HS-5 (cell line): ENCODE data around the gene TMEM171.

ENCODE experiments used
- DNase-seq: peaks from one replicate; pipeline ENCODE4 v3.0.0-alpha.2; 2012; ENCODE audit warnings: low read depth

Gene TMEM171, protein sequence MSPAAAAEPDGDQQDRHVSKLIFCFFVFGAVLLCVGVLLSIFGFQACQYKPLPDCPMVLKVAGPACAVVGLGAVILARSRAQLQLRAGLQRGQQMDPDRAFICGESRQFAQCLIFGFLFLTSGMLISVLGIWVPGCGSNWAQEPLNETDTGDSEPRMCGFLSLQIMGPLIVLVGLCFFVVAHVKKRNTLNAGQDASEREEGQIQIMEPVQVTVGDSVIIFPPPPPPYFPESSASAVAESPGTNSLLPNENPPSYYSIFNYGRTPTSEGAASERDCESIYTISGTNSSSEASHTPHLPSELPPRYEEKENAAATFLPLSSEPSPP

DNA sequence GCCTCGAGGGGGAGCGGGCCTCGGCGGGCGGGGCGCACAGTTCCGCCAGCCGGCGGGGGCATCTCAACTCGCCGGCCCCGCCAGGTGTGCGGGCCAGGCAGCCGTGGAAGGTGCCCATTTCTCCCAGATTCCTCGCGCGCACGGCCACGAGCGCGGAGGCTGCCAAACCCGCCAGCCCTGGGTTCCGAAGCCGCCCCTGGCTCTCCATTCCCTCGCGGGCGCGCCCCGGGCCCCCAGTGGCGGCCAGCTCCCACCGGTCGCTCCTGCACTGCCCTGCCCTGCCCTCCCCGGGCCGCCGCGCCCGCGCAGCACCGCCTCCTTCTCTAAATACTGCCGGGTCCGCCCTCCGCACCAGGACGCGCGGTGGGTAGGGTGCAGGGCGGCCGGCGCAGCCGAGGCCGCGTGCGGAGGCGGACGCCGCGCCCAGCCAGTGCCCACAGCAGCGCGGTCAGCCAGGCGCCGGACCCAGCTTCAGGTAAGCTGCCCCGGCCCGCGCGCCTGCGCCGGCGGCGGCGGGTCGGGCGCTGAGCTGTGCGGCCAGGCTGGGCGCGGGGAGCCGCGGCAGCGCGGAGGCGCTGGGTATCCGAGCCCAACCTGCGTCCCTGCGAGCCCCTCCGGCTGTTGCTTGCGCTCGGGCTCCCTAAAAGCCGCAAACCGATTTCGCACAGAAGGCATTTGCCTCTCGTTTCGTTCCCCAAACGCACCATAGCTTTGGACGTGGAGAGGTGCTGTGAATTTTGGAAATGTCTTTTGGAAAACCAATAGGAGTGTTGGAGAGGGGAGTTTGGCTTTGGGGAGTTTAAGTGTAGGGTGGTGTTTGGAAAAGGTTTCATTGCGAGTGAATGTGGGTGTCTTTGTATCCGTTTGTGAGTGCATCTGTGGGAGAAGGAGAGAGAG, at the start of gene TMEM171:
Gene TMEM171 (plus strand): TSS at position 354 of the 897 bp plus-strand sequence. CDS start 2,799 bp downstream, outside the sequence.
- no peak for DNase-seq

DNA sequence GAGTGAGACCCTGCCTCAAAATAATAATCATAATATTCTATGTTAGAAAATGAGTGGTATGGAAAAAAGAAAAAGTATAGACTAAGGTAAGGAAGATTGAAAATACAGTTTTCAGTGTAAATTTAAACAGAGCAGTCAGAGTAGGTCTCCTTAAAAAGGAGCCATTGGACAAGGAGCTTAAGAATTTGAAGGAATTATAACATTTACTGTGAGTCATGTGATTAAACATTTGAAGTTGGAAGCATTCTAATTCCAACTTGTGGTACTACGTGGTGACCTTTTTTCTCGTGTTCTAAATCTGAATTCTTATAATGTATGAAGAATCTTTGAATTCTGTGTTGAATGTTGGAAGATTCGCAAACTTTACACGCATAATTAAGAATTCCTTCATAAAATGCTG, 39.3 kb upstream of the TMEM171 start:
- no peak for DNase-seq

DNA sequence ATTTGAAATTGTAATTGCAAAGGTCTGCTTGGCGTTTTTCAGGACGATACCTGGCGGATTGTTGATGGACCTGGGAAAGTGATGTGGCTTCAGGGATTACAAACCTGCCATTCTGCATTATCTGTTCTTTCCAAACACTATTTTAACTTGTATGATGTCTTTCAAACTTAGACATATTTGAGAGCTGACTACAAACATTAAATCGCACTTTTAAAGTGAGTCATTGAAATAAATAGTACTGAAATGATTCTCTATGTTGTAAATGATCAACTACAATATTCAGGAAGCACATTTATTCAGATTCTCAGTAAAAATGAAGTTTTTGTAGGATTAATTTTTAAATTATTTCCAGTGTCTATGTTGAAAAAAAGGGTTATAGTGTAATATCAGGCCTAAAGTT, 32.3 kb upstream of the TMEM171 start:
- peak; percentile 22 for DNase-seq

DNA sequence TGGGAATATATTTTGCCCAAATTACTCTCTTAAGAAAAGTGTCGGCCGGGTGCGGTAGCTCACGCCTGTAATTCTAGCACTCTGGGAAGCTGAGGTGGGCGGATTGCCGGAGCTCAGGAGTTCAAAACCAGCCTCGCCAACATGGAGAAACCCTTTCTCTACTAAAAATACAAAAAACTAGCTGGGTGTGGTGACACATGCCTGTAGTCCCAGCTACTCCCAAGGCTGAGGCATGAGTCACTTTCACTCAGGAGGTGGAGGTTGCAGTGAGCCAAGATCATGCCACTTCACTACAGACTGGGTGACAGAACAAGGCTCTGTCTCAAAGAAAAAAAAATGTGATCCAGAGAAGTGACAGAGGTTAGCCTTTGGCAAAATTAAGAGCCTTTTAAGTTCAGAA, 26.4 kb upstream of the TMEM171 start:
- peak; percentile 37 for DNase-seq

DNA sequence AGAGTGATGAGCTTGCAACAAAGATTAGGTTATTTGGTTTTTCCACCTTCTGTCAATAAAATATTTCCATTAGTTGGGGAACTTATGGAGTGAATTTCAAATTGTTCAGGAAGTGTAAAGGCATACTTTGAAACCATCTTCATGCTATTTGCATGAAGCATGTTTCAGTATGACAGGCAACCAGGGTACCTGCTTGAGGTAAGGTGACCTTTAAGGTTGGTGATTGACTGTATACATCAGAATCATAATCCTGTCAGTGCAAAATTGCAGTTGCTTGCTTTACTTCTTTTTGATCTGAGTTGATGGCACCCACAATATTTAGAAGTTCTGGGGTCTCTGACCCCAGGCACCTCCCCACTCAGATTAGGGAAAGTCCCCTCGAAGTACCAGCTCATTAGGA, 26.0 kb upstream of the TMEM171 start:
- DNase-seq: no peak

DNA sequence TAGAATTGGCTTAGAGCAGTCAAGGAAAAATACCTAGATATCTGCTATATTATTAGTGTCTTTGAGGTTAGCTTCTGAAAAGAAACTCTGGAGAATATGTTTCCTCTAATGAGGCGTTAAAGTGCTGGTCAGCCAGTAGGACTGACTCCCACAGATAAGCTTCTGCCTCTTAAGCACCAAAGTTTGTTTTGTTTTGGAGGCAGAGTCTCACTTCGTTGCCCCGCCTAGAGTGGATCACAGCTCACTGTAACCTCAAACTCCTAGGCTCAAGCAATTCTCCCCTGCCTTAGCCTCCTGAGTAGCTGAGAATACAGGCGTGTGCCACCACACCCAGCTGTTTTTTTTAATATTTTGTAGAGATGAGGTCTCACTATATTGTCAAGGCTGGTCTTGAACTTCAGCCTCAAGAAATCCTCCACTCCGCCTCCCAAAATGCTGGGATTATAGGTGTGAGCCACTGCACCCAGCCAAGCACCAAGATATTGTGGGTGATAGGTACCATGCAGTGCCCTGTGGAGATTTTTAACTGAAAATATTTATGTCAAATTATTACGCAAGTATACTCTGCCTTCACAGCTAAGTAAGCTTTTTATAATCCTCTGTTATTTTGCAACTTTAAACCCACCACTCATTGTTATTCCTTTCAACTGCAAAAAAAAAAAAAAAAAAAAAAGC, 24.7 kb upstream of the TMEM171 start:
- no peak for DNase-seq

DNA sequence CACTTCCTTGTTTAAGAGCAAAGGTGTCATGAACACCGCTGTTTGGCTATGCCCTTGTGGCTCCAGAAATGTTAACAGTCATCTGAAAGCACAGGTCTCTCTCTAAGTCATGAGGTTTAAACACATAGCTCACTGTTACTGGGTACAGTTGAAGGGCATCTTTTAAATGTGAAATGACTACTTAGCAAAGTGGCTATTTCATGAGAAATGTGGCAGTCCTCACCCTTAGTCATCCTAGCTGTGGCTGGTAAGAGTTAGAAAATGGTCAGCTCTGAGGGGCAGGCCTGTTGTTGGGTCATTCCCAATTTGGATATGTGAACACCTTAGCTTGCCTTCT, 24.2 kb upstream of the TMEM171 start:
- no peak for DNase-seq

DNA sequence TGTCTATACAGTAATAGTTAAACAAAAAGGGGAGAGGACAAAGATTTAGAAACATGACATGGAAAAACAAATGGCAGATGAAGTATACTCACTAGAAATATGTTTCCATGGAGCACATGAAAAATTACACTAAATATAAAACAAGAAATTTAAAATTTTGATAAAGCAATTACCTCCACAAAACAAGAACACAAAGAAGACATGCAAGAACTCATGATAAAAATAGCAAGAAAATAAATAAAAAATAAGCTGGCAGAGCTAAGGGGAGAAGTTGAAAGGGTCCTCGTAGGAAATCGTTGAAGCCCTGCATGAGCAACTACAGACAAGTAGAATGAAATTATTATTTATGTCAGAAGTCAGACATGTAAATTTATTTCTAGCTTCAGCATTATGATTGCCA, 22.6 kb upstream of the TMEM171 start:
- DNase-seq: no peak

DNA sequence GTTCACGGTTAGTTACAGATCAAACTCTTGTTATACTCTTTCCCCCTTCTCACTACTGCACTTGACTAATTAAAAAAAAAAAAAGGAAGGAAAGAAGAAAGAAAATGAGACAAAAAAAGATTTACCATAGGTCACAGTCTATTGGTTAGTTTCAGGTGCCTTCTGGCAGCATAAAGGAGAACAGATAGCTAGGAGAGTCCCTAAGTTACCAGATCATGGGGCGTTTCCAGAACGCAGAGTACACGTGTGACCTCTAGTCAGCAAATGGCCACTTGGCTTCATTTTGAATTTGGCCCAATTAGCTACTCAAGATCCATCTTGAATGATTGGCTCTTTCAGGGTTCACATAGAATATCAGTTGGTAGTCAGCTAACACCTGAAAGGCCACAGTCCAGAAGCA, 20.3 kb upstream of the TMEM171 start:
- DNase-seq: no peak

DNA sequence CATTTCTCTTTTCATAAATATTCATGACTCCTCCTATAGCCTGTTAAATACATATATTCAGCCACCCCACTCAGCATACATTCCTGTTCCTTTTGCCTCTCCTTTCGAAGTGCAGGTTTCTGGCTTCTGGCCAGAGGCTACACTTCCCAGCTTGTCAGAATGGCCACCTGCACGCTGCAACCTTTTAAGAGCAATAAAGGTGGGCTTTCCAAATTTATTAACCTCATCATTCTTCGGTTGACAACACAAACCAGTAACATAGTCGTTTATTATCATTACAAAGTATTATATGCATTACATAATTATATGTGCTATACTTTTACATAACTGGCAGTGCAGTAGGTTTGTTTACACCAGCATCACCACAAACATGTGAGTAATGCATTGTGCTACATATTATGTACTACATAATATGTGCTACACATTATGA, 16.5 kb upstream of the TMEM171 start:
- DNase-seq: no peak

DNA sequence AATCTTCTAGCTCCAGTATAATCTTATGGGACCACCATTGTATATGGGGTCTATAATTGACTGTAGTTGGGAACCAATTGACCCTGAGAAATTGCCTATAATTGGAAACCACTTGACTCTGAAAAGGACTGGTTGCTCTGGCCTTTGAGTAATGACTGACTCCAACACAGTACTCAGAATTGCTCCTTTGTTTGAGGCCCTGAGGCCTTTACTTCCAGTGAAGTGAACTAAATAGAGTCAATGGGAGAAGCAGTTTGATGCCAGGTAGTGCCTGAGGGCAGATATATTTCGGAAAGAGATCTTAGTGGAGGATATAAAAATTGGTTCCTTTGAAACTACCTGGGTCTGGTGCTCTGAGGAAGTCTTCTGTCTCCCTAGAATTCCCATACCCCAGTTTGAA, 16.0 kb upstream of the TMEM171 start:
- no peak for DNase-seq

DNA sequence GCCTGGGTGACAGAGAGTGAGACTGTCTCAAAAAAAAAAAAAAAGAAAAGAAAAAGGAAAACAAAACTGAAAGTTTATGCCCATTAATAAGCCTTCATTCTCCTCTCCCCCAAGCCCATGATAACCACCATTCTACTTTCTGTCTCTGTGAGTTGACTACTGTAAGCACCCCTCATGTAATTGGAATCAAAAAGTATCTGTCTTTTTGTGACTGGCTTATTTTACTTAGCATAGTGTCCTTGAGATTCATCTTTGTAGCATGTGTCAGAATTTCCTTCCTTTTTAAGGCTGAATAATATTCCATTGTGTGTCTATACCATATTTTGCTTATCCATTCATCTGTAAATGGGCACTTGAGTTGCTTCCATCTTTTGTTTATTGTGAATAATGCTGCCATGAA, 14.0 kb upstream of the TMEM171 start:
- no peak for DNase-seq

DNA sequence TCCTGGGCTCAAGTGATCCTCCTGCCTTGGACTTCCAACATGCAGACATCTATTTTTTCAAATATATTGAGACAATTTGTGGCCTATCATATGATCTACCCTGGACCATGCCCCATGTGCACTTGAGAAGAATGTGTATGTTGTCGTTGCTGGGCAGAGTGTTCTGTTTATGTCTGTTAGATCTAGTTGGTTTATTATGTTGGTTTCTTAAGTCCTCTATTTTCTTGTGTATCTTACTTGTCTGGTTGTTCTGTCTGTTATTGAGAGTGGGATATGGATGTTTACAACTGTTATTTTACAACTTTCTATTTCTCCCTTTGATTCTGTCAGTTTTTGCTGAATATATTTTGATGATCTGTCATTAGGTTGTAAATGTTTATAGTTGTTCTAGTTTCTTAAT, 10.2 kb upstream of the TMEM171 start:
- DNase-seq: no peak

DNA sequence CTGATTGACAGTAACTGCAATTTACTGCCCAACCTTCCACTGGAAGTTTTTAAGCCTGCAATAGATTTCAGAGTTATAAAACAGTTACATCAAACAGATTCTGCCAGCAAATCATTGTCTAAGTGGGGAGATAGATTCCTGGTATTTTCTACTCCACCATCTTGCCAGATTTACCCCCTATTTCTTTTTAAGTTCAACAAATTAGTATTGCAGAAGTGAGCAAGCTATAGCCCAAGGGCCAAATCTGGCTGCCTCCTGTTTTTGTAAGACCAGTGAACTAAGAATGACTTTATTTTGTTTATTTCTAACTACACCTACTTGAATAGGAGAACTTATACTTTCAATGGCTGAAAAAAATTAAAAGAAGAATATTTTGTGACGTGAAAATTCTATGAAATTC, 8.8 kb upstream of the TMEM171 start:
- no peak for DNase-seq

DNA sequence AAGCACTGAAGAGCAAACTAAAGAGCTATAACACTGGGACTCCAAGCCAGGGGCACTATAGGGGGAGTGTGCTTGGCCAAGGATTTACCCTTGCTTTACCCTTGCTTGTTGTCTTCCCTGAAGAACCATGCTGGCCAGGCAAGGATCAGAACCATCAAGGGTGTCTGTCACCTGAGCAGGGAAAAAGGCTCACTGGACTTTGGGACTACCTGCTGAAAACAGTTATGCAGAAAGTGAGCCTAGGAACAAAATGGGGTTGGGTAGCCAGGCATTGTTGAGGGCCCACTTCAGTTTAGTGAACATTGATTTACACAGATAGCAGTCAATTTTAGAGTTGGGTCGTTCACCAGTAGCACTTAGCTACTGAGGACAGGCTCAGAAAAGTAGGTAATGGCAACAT, 8.0 kb upstream of the TMEM171 start:
- DNase-seq: no peak

DNA sequence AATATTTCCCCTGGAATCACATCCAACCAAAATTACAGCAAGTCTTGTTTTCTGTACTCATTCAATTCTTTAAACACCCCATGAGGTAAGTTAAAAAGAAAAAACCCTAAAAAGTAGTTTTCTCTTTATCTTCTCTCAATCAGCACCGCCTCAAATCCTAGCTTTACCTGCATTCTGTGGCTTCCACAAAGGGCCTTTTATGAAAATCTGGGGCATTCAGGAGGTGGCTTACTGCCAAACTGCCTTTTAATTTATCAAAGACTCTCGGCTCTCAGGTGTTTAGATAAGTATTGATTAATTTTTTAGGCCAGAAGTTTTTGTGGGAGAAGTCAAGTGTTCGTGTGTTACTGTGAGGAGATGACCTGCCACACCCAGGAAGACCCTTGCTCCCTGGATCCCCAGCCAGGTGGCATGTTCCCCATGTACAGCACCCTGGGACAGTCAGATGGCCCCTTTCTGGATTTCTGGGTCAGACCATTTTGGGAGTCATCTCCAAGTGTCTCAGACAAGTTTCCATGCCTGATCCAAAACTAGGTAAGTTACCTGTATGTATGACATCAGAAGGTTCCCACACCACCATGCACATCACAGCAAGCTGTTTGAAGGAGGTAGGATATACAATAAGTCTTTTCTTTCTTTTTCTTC, 6.2 kb upstream of the TMEM171 start:
- no peak for DNase-seq

DNA sequence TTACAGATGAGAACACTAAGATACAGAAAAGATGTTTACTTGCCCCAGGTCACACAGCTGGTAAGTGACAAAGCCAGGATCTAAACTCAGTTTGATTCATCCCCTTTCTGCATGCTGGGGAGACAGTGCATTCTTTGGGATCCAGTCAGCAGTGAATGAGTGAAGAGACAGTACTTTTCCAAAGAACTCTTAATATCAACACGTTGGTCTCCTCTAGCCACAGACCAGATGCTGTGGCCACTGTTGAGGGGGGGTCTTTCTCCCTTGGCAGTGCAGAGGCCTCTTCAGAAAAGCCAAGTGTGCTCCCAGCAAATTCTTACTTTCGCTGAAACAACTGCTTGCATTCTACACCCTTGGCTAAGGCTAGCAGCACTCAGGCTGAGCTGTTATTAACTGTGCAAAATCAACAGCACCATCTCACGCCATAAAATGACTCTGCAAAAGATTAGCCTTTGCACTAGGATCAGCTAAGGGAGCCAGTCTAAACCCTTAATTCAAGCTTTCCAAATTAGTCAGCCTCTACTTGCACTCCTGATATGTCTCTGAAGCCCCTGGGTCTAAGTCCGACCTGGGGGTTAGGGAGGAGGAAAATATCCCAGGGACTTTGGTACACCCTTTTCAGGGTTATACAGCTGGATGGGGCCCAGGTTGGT, 4.8 kb upstream of the TMEM171 start:
- DNase-seq: peak; percentile 76

DNA sequence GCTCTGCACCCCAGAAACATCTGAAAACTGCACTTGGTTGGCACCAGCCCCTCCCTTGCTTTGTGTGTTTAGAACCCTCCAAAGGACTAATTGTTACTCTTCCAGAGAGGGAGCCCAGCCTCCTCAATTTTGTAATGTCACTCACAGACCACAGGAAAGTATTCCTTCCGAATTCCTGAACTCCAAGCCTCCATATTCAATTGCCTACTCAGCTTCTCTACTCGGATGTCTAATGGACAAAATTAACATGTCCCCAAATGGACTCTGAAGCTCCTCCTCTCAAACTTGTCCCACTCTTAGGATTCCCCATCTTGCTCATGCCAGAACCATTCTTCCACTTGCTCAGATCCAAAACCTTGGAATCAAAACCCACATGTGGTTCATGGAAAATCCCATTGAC, 3.9 kb upstream of the TMEM171 start:
- no peak for DNase-seq

DNA sequence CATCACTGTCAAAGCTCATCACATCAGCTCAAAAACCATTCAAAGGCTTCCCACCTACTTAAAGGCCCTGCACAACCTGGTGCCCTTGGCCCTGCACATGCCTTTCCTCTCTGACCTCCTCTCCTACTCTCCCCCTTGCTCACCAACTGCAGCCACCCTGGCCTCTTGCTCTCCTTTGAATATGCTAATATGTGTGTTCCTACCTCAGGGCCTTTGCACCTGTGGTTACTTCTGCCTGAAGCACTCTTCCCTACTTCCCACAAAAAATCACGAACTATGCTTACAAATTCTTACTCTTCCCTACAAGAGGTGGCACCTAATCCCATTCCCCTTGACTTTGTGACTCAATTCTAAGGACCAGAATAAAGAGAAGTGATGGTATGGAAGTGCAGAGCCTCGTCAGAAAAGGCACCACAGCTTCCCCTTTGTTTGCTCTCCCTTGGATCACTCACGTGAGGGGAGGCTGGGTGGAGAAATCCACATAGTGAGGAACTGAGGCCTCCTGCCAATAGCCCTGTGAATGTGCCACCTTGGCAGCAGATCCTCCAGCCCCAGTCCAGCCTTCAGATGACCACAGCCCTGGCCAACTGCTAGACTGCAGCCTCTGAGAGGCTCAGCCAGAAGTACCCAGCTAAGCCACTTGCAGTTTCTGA, 3.2 kb upstream of the TMEM171 start:
- no peak for DNase-seq

DNA sequence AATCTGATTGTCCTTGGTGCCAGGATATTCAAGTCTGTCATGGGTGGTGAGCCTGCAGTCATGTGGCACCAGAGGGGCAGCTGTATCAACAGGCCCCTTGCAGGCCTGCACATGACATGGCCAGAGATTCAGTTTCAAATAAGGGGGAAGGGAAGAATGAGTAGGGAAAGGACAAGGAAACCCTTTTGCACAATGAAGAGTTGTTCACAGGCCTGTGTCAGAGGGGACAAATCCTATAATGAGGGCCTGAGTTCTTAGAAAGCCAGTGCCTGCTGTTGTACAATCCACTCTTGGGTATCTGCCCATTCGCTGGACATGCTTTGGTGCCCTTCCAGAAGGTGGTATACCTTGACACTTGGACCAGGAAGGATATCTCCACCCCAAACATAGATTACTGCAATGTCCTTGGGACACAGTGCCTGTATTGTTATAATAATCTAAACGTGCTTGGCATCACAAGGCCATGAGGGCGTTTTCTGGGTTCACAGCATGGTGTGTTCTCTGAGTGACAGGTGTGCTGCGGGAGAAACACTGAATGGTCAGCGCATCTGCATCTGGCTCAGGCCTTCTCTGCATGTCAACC, 1.9 kb upstream of the TMEM171 start:
- no peak for DNase-seq
